Stimulated activated naive CD4-positive, alpha-beta T cell treated with Interleukin-2 at 50 U/mL for 16 hours (primary cell): ENCODE measurements around the gene SHISA2.

Experiments
- DNase-seq: peaks from one replicate; lab custom pipeline; 2025; lab: John Stamatoyannopoulos, UW

SHISA2 gene

GRCh38 chr13:26048741-26049140 lies 3.1 kb downstream of the SHISA2 start:
- DNase-seq, result no peak

- DNase-seq, result no peak
These were observed 4.8 kb downstream of the SHISA2 start for GRCh38 chr13:26047040-26047439.

DNA sequence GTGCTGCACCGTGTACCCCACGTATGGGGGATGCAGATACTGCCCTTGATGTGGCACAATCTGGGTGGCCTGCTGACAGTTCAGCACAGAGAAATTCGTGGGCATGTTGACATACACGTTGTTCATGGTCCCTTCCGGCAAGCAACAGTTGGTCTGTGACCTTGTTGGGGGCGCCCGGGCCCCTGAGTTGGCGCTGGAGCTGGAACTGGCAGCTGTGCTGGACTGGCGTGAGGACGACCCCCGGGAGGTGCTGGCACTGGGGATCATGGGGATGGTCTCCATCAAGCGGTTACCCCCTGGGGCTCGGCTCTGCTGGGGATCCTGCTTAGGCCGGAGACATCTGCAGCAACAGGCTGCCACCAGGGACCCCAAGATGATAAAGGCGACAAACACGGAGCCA lies 5.2 kb downstream of the SHISA2 start:
- DNase-seq, result no peak

DNA sequence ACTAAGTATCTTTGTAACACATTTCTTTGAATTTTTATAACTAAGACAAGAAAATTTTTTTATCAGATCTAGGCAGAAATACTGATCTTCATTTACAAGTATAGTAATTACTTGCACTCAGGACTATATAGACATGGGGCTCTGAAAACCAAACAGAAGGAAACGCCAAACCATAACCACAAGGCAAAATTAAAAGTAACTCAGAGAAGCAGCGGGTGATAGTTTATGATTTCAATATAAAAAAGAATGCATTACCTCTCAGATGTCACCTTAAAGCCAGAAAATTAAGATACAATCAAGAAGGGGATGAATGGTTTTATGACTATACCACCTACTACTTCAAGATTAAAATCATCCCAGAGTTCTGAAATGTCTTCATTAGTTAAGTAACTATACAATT lies 6.7 kb downstream of the SHISA2 start:
- DNase-seq, result no peak

GRCh38 chr13:26042785-26043184 lies 9.0 kb downstream of the SHISA2 start:
- DNase-seq, result no peak

- DNase-seq, result no peak
These were observed 10.4 kb downstream of the SHISA2 start for GRCh38 chr13:26041444-26041843.

- no peak for DNase-seq
These were observed 12.8 kb downstream of the SHISA2 start for GRCh38 chr13:26038931-26039475.

DNA sequence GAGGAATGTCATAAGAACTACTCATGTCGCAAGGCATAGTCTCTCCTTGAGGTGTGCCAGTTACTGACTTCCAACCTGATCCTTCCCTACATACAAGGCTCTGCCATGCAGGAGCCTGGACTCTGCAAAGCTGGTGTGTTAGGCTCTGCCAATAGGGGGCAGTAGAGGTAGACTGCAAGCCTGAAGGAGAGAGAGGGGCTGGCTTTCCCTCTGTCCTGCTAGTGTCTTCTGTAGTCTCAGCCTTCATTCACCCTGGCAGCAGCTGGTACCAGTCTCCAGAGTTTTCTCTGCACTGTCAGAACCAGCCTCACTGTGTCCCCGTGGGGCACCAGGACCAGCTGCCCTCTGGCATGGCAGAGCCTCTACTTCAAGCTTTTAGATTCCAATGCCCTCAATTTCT lies 14.5 kb downstream of the SHISA2 start:
- DNase-seq, result no peak

DNA sequence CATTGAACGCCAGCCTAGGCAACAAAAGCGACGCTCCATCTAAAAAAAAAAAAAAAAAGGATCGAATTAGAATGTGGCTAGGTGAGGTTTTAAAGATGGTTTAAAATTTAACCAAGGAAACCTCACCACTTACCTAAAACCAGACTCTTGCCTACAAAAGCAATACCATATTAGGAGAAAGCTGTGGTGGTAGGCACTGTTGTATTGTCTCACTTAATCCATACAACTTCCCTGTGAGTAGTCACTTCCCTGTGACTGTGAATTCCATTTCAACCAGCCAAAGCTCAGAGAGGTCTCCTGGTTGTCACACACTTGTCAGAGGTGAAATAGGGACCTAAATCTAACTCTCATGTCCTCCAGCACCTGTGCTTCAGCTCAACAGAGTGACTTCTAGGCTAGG lies 15.4 kb downstream of the SHISA2 start:
- DNase-seq, result no peak

- DNase-seq, result no peak
These were observed 17.8 kb downstream of the SHISA2 start for GRCh38 chr13:26034018-26034417.

- no peak for DNase-seq
These were observed 21.5 kb downstream of the SHISA2 start for GRCh38 chr13:26030331-26030730.

DNA sequence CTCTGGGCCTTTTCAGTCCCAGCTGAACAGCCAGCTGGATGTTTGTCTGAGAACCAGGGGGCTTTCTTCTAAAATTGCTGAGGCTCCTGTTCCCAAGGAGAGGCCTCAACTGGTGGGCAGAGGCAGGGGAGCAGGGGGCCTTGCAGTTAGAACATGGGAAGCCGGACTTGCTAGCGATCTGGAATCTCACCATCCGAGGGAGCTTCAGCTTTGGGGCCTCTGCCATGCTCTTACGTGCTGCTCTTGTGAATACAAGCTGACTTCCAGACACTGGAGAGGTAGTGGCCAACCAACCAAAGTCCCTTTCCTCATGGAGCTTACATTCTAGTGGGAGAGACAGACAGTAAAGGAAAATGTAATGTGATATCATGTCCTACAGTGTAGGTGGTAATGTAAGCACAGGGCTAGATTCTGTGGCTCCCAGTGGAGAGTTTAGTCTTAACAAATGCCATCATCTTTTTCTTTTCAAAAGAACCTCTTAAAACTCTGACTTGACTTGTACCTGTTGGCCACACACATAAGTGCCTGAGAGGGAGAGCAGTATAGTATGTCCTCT lies 22.2 kb downstream of the SHISA2 start:
- no peak for DNase-seq

DNA sequence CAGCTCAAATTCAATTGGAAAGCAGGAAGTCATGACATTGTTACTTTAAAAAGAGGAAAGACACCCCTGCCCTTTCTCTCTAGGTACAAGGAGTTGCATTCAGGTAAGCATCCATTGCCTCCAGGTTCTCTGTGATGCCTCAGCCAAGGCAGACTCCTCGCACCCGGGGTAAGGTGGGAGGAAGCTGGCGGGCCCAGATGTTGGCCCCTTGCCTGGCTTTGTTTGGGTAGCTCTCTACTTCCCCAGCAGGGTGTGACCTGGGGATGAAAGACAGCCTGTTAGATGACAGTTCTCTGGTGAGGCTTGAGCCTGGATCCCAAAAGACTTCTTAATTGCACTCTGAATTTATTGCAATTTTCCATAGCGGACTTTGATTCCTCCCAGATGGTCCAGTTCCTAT lies 25.6 kb downstream of the SHISA2 start:
- no peak for DNase-seq

DNA sequence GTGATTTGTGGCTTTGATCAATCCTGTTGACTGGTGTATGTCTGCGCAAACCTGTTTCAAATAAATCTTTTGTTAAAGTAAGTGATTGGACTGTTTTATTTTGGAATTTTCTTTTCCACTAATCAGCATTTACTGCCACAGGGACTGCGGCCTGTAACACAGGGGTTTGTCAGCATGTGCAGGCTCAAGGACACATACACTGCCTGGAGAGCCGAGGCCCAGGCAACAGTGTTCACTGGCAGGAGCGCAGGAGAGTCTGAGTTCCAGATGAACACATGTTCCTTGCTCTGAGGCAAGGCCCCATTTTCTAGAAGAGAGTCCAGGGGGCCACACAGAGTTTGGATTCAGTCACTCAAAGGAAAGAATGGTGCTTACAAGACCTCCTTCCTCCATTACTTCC lies 26.0 kb downstream of the SHISA2 start:
- DNase-seq, result no peak

- DNase-seq, result no peak
These were observed 26.6 kb downstream of the SHISA2 start for GRCh38 chr13:26025196-26025595.

GRCh38 chr13:26024558-26024957 lies 27.3 kb downstream of the SHISA2 start:
- DNase-seq, result no peak

DNA sequence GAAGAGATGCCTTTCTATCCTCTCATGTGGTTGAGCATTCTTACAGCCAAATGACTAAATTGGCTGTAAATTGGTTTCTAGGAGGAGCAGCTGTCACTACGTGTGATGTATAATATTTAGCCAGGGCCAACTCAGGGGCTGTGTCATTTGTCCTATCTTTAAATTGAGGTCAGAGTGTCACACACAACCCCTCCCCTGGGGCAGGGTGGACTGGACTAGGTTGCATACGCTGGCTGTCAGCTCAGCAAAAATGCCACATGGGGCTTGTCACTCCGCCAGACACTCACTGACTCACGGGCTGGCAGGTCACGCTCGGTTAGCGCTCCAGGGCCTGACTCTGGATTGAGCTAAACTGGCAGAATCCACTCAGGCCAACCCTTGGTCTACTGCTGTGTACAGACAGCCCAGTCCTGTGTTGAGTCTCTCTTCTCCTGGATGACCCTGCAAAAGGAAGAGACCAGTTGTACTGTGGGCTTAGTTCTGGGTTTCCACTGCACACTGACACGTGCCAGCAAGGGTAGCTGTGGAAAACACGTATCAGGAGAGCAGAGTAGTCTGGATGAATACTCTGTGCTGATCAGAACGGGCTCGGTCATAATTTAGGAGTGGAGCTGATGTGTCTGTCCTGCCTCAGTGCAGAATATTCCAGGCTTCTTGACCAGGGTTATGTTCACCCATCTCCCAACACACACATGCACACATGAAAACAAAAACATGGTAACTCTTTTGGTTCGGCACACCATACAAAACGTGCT lies 29.1 kb downstream of the SHISA2 start:
- DNase-seq, result no peak

DNA sequence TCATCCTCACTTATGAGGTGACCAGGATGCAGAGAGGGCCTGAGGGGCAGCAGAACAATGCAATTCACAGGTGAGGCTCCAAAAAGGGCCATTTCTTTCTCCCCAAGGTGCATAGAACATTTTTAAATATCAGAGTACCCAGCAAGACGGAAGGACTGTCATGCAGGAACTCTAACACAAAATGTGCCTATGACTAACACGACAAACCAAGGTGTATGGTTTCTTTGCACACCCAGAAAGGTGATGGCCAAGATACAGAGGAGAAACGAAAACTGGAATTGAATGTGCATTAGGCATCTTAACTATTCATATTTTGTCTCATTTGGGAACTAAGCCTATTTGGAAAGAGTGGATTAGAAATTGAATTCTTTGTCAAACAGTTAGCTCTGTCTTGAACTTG lies 29.9 kb downstream of the SHISA2 start:
- DNase-seq, result no peak

DNA sequence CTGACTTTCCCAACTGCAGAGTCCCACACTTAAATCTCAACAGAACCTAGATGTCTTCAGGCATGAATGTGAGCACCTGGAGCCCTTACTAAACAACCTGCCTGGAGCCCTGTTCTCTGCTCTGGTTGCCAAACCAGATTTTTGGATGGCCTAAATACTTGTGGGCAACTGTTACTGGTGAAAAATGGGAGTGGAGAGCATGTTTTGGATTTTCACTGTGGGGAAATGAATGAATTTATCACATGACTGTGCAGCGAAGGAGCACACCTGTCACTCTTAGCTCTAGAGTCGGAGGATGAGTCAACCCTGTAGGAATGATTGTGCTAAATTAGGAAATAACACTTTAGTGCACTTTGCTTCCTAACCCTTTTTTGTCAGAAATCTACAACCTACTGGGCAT lies 30.3 kb downstream of the SHISA2 start:
- no peak for DNase-seq

GRCh38 chr13:26020891-26021290 lies 30.9 kb downstream of the SHISA2 start:
- DNase-seq, result no peak

DNA sequence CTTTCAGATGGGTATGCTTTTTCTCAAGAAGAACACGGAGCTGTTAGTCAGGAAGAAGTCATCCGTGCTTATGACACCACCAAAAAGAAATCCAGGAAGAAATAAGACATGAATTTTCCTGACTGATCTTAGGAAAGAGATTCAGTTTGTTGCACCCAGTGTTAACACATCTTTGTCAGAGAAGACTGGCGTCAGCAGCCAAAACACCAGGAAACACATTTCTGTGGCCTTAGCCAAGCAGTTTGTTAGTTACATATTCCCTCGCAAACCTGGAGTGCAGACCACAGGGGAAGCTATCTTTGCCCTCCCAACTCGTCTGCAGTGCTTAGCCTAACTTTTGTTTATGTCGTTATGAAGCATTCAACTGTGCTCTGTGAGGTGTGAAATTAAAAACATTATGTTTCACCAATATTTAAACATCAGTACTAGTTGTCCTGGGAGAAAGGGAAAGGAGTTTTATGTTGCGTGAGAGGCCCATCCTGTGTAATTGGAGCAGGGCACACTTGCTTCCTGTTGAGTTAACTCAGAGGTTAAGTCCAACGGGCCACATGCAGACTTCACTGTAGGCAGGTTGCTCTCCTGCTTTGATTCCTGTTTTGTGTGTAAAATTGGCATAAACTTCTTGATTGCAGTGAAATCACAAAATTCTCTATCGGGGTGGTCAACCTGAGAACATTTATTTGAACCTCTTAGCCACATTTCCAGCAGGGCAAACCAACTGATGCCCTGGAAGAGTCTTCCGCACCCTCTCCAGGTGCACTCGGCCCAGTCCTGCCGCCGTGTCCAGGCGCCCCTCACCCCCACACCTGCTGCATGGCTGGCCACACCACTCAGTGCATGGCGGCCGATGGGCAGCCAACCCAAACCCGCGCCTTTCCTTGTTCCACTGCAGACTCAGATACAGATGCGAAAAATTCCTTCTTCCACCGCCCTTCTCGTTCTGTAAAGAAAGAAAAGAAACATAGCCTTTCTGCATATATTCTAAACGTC lies 31.6 kb downstream of the SHISA2 start:
- DNase-seq, result no peak

DNA sequence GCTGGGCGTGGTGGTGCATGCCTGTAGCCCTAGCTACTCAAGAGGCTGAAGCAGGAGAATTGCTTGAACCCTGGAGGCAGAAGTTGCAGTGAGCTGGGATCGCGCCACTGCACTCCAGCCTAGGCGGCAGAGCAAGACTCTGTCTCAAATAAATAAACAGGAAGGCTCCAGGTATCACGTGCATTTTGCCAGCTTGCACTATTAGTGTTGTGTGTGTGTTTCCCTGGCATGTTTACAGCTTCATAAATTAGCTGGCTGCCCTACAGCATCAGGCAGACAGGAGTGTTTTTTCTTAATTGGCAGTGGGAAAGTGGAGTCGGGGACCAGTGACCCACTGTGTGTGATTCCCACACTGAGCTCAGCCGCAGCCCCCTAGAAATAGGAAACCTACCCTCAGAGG lies 32.6 kb downstream of the SHISA2 start:
- no peak for DNase-seq
